NCI-H2107 (cell line): ENCODE measurements around the gene CXADR.
"Not testable (repeated sequence)": the region's sequence is repeated elsewhere in the genome, so short reads cannot be mapped to it uniquely, and the experiment has no call there.

Experiments used
- DNase-seq: peaks from one replicate; lab custom pipeline; 2025; lab: John Stamatoyannopoulos, UW

The CXADR gene

DNA sequence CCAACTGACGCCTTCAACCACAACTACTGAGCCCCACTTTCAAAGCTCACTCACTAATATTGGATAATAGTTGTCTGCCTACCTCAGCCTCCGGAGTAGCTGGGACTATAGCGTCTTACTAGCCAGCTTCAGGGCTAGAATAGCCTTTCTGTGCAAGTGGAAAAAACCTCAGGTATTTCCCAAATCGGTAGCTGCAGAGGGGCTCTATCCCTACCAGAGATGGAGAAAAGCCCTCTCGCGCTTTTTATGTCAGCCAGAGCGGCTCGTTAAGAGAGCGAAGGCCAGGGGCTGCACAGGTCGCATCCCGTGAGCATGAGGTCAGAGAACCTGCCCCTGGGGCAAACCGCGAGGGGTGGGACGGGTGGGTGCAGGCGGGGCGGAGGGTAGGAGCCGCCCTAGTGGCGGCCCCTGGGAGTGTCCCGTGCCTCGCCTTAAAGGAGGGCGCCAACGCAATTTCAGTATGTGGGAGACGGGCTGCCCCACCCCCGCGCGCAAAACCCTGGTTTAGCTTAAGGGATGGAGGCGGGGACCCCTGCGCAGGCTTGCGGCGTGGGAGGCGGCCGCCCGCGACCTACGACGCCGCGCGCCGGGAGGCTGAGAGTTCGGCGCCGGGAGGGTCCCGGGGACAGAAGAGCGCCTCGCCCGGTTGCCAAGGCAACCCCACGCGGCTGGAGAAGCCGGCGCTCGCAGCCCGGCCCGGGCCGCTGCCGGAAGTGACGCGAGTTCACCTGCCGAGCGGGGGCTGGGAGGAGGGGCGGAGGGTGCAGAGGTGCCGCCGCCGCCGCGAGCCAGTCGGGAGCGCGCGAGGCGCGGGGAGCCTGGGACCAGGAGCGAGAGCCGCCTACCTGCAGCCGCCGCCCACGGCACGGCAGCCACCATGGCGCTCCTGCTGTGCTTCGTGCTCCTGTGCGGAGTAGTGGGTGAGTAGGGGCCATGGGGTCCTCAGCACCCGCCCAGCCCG is at the start of gene CXADR:
Gene CXADR, plus strand, starts transcription at position 791 of the 961 bp plus-strand sequence. Its CDS starts 87 bp downstream, at position 878.
- DNase-seq: peak; percentile 84

DNA sequence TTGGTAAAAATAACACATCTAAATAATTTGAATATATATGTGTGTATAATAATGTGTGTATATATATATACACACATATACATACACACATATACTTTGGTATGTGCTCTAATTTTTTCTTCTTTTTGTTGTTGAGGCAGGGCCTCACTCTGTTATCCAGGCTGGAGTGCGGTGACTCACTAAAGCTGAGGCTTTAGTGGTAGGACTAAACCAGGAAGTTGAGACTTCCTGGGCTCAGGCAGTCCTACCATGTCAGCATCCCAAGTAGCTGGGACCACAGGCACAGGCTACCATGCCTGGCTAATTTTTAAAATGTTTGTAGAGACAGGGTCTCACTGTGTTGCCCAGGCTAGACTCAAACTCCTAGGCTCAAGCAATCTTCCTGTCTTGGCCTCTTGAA is 46.7 kb upstream of the CXADR start:
- DNase-seq: no peak

DNA sequence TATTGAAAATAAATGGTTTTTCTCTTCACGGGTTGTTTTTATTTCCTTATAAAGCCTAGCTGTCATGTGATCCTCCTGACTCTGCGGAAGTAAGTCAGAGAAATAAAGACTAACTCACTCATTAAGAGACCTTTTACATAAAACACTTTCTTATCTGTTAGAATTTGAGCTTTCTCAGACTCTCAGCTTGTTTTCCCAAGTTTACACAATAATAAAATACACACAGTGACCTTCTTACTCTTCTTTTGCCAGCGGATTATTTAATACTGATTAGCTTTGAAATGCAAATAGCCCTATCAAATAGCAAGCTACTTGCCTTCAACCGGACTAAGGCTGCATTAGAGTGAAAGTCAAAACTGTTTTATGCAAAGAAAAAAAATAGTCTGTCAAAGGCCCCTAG is 45.5 kb upstream of the CXADR start:
- no peak for DNase-seq

DNA sequence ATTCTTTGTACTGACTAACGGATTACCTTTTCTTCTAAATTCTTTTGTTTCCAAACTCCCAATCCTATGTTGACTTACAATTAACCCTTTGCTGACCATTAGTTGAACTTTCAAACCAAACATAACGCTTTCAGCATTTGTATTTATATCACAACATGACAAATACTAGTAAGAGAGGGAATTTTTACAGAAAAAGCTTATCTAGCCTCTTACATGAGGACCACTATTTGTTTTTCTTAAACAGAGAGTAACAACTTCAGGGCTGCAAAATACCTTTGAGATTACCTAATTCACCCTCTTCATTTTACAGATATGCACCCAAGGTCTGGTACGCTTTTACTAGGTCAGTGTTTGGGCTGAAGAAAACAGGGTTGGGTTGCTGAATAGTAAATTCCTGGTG is 45.0 kb upstream of the CXADR start:
- DNase-seq: no peak

DNA sequence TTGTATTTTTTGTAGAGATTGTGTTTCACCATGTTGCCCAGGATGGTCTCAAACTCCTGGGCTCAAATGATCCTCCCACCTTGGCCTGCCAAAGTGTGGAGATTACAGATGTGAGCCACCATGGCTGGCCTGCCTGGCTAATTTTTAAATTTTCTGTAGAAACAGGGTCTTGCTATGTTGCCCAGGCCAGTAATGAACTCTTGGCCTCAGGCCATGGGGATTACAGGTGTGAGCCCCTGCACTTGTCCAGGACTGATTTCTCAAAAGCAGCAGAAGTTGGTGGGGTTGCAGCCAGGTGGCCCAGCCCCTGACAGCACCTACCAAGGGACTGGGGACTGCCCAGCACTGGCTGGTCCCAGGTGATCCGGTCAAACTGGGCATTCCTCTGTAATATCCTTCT is 44.1 kb upstream of the CXADR start:
- DNase-seq: no peak

DNA sequence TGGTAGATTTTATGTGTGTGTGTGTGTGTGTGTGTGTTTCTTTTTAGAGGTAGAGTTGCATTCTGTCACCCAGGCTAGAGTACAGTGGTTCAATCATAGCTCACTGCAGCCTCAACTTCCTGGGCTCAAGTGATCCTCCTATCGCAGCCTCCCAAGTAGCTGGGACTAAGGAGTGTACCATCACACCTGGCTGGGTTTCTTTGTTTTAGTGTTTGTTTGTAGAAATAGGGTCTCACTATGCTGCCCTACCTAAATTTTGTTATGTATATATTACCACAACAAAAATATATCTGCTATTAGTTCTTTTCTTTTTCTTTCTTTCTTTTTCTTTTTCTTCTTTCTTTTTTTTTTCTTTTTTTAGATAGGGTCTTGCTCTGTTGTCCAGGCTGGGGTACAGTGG is 43.1 kb upstream of the CXADR start:
- no peak for DNase-seq

DNA sequence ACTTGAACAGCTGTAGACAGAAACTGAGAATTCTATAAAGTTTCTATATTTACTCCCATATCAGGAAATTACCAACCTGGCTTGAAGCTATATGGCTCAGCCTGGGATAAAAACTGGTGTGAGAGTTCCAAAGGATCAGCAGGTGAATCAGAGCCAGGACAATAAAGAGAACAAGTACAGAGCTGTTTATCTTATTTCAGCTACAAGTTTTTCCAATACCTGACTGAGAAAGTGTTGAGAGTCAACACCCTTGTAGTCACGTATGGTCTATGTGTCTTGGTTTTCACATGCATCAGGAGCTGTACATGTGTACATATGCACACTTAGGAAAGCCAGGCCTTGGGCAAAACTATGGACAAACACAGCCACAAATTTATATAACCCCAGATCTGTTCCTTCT is 40.7 kb upstream of the CXADR start:
- no peak for DNase-seq

DNA sequence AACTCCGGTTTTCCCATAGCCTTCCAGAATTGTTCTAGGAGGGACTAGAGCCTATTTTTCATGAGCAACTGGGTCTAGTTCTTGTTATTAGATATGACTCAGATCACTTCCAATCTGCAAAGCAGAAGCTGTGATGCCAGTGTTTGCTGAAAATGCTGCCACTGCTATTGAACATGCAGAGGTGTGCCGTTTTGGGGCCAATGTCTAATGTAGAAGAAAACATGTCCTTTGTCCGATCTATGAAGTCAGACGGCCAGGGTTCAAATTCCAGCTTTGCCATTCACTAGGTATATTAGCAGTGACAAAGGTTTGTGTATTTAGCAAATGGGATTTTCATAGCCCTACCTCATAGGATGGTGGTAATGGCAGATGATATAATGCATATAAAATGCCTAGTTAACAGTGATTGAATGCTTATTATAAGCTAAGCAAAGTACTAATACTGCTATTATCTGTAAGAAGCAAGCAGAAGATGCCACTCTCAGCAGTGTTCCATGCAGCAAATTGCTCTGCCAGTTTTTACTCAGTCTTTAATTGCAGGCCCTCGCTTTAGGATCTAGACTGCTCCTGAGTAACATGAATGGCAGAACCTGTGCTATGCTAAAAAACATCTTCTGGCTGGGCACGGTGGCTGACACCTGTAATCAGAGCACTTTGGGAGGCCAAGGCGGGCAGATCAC is 40.1 kb upstream of the CXADR start:
- no peak for DNase-seq

DNA sequence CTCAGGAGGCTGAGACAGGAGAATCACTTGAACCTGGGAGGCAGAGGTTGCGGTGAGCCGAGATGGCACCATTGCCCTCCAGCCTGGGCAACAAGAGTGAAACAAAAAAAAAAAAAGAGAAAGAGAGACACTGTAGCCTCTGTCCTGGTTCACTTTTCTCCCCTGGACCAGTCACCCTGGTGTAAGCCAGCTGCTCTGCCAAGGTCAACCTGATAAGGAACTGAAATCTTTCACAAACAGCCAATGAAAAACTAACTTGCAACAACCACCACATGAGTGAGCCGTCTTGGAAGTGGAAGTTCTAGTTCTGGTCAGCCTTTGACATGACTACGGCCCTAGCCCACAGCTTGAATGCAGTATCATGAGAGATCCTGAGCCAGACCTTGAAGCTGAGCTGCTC is 36.8 kb upstream of the CXADR start:
- DNase-seq: no peak

DNA sequence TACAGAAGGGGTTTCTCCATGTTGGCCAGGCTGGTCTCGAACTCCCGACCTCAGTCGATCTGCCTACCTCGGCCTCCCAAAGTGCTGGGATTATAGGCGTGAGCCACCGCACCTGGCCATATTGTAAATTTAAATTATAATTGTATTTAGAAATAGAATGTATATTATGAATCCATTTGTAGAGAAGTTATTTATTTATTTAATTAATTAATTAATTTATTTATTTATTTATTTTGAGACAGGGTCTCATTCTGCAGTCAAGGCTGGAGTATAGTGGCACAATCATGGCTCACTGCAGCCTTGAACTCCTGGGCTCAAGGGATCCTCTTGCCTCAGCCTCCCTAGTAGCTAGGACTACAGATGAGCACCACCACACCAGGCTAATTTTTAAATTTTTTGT is 34.7 kb upstream of the CXADR start:
- DNase-seq: not testable (repeated sequence)

DNA sequence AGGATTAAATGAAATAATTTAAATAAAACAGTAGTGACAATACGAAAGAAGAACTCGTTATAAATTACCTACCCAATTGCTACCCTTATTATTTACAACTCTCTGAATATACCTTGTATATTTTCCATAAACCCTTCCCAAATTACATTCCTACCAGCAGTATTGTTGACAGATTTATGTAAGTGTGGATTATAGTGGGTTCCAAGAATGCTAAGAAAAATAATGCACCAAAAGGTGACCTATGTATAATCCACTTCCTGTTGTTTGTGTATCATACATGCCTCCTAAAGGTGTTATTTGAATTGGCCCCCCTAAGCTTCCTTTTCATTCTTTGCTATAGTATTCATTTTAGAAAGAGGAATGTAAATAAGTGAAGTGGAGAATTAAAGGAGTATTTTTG is 33.2 kb upstream of the CXADR start:
- no peak for DNase-seq

DNA sequence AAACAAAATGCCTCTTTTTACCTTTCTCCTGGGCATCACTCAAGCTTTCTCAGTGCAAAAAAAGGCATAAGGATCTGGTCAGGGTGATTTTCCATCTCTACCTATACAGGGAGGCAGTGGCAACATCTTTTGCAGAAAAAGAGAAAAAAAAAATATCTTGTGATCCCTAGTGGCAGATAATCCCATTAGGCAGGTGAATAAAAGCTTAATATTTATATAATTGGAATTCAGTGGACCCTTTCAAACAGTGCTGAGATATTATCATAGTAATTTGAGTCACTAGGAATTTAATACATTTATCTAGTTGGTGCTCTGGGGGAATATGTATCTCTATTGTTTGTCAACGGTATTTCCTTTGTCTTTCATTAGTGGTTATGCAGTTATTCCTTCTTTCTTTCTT is 29.9 kb upstream of the CXADR start:
- no peak for DNase-seq

DNA sequence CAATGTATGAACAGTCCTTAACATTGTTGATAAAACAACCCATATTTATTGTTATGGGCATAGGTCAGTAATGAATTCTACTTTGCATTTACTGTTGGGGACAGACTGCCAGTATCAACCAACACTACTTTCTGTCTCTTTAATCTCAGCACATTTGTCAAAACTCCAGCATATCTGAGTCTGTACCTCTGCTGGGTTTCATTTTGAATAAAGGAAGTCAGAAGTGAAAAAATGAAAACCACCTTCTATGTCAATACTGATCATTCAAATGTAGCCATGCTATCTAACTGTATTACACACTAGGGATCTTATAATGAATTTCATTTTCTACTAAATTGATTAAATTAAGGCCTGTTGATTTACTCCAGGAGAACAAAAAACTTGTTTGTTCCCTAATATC is 24.2 kb upstream of the CXADR start:
- DNase-seq: no peak

DNA sequence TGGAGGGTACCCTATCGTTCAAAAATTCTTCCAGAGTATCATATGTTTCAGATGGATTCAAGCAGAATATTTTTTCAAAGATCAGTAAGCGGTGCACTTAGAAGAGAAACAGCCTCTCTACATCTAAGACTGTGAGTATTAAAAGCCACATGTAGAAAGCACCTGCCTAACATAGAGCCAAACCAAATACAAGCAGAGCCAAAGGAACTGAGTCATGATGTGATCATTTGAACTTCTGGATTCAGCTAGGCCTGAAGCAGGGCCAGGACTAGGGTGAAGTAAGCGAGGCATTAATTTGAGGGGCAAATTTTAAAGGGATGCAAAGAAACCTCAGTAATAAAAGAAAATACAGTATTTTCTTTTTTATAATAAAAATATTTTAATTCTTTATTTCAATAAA is 23.3 kb upstream of the CXADR start:
- not testable (repeated sequence) for DNase-seq

DNA sequence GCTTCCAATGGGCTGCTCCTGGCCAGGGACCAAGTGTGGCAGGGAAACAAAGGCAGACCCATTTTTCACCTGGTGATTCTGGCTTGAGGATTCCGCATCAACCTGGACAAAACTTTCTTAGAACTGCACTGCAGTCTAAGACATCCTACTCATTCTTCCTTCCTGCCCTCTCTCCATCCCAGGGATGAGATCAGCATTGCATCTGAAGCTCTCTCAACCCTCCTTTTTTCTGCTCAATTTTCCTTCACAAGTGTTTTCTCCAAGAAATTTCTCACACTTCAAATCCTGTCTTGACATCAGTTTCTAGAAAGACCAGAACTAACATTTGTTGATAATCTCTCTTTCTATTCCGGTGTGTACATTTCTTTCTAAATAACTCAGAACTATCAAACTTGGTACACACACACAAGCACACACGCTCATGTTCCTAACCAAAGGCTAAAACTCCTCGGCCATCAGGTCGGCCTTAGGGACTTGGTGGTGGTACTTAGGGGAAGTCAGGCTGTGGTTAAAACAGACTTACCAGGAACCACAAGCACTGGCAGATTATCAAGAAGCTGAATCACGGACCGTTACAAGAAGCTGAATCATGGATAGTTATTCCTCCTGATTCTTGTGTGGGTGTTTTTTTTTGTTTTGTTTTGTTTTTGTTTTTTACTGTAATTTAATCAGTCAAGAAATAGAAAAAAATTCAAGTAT is 21.0 kb upstream of the CXADR start:
- no peak for DNase-seq

DNA sequence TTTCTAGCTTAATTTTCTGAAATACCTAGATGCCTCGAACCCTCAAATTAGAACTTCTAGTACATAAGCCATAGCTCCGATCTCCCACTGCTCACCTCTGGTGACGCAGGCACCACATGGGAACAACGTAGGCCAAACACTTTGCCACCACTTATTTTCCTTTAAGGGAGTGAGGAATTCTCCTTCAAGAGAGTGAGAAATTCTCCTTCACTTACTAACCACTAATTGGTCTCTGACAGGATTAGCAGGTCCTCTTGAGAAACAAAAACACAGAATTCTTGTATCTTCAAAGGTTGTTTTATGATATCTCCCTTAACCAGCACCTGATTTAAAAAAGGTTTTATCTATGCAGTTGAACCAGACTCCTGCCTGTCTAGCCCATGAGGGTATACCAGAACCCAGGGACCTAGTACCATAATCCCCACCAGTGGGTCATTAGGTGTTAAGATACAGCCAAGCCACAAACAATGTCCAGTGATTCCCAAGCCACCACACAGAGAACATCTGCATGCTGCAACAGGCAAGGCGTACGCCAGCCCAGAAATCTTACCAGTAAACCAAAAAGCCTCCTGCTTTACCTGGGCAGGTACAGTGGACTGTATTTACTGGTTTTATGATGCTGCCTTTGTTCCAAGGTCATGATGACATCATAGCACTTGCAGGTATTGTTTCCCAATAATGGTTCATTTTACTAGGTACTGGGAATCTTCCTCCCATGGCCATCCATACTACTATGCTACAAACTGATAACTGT is 20.3 kb upstream of the CXADR start:
- no peak for DNase-seq

DNA sequence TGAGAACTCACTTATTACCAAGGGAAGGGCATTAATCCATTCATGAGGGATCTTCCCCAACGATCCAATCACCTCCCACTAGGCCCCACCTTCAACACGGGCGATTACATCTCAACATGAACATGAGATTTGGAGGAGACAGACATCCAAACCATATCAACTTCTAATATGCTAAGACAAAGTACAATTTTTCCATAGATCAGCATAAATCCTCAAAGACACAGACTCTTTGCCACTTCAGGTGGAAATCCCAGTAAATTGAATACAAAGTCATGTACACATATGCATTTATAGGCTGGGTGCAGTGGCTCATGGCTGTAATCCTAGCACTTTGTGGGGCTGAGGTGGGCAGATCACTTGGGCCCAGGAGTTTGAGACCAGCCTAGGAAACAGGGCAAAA is 18.8 kb upstream of the CXADR start:
- DNase-seq: no peak

DNA sequence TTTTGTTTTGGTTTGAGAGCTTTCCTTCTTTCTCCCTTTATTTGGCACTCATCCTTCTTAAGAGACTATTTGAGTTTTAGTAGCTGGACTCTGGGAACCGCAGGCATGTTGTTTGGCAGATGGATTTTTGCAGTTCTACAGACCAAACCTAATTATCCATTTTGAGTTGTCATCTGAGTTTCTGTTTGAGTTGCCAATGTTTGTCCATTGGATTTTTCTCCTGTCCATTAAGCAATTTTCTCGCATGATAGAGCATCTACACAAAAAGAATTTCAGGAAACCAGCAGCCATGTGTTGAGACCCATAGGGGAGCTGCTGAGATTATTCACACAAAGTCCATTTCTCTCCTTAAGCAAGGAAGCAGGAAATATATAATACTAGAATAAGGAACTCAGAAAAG is 17.2 kb upstream of the CXADR start:
- no peak for DNase-seq

DNA sequence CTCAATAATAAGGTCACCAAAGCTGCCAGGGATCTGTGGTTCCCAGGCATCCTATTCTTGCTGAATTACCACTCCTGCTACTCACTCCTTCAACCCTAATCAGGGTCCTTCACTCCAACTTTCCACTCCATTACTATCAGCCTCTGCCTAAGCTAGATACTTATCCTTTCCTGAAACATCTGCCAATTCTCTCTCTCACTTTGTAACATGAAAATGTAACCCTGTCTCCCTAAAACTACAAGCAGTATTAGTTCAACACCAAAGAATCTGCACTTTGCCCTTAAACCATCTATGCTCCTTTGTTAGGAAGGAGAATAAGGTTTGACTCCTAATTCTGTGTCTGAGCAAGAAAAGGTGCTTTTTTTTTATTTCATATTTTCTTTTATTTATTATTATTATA is 15.5 kb upstream of the CXADR start:
- DNase-seq: no peak

DNA sequence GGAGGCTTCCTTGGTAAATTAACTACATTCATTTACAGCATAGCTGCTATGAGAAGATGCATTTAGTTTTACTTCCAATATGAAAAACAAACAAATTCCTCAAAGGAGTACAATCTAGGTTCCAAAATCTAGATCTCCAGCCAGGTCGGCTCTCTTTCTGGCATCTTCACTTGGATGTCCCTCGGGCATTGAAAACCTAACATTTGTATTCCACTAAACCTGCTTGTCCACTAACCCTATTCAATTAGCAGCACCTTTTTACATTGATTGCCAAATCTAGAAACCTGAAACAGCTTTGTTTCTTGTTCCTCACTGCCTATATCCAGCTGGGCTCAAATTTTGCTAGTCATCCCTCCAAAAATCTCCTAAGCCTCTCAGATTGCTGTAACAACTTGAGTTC is 14.3 kb upstream of the CXADR start:
- no peak for DNase-seq

DNA sequence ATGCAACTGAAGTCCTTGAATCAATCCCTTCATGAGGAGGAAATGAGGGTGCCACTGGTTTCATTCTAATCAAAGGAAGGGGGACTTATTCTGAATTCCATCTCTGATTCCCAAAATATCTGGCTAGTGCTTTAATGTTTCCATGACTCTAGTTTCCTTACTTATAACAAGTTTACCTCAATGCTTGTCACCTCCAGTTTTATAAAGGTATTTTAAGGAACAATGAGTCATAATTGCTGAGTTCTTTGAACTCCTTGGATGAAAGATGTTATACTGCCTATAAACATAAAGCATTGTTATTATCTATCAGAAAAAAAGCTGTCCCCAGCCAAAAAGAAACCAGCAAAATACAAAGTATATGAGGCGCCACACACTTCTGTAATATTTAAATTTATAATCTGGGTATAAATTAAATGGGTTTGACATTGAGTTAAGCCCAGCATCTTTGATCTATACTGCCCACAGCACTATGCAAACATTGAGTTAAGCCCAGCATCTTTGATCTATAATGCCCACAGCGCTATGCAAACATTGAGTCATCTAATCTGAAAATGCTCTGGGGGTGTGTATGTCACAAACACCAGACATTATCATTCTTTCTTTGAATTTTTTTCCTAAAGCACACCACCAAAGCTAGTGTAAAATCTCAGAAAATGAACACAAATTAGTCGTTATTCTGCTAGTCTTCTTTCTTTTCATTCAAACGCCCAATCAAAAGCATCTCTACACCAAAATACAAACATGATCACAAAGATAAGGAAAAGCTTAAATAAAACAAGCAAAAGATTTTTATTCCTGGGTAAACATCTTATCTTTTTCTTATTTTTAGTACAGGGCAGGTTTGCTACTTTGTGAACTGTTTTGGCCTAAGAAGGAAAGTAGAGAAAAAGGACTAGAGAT is 11.5 kb upstream of the CXADR start:
- DNase-seq: no peak
